Activated effector memory CD4-positive, alpha-beta T cell treated with Interleukin-2 at 50 U/mL for 16 hours (primary cell): ENCODE results near the gene CGNL1.

Experiments used
- DNase-seq: peaks from one replicate; pipeline ENCODE4 v3.0.0-alpha.2; 2020

Gene CGNL1

DNA sequence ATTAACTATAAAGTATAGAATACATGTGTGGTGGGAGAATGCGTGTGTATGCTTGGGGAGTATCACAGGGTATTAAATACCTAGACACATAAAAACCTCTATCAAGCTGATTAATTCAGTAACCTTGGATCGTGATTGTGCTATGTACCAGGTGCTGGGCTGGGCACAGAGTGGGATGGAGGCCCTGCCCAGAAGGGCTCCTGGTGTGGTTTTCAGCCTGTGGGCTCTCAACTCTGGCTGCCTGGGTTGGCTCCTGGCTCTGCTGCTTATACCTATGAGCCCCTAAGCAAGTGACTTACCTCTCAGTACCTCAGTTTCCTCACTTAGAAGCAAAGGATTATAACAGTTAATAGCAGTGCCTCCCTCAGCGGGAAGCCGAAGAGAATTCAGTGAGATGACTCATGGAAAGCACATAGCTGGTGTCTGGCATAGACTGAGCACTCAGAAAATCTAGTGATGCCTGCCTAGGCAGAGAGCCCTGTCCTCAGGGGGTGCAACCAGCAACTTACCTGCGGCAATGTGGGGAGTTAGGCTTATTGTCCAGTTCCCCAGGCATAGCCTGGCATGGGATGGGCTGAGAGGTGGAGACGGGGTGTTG, 124.8 kb downstream of the CGNL1 start:
- DNase-seq, result no peak

GRCh38 chr15:57502116-57502515, 125.8 kb downstream of the CGNL1 start:
- DNase-seq, result no peak

GRCh38 chr15:57503051-57503702, 126.9 kb downstream of the CGNL1 start:
- DNase-seq, result no peak

DNA sequence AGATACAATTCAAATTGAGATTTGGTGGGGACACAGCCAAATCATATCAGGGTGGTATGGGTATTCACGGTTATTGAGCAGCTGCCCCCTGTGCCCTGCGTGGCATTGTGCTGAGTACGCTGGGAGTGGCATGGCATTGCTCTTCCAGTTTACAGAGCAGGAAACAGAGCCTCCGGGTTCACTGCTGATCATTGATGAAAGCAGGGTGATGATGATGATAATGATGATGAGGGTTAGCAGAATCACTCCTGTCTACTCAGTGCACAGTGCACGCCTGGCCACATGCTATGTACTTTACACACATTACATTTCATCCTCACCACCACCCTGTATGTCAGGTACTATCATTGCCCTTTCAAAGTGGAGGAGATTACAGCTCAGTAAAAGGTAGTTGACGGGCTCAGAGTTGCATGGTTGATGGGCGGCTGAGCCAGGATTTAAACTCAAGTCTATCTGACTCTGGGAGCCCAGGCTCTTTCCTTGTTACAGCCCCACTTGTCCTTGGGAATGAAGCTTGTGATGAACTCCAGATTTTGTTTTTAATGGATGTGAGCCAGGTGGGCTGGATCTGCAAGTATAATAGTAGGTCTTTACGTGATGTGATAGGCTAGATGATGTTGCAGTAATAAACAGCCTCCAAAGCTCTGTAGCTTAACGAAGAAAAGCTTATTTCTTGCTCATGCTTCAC, 127.8 kb downstream of the CGNL1 start:
- DNase-seq, result no peak

GRCh38 chr15:57504599-57504940, 128.3 kb downstream of the CGNL1 start:
- DNase-seq, result no peak

DNA sequence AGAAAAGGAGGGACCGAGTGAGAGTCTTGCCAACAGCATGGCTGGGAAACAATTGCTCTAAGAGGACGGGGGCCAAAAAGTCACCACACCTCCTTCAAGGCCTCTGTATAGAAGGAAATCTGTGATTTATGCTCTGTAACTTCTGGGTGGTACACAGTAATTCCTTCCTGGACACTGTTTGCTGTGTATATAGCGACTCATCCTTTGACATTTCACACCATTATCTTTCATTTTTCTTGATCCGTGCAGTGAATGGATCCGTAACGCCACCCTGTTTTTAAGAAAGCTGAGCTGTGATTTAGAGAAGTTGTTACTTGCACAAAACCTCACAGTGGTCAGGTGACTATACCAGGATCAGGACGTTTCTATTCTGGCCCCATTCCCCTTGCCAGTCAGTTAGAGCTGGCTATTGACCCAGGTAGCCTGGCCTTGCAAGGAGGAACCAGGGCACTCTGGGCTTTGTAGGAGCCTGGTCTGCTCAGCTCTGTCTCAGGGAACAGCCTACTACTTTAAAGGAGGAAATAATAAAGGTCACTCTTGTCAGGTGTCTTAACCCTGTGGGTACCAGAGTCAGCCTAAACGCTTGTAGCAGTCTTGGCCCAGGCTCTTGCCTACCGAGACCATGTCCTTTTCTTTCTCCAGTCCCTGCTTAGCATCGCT, 128.9 kb downstream of the CGNL1 start:
- DNase-seq, result no peak

DNA sequence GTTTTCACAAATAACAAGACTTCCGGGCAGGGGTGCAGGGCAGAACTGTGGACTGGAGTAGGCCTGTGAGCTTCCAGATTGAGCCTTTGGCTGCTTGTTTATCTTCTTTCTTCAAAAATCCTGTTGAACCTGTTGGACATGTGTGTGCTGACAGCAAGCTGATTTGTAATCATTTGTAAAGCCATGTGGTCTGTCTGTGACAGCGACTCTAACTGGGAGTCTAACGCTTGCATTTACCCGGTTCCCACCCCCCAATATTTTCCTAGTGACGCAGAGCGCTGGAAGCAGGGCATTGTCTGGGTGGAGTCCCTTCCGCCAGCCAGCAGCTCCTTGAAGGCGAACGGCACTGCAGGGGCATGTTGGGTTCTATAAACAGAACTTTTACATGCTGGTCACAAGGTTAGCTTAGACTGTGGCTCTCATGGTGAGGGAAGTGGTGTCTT, 129.7 kb downstream of the CGNL1 start:
- no peak for DNase-seq

DNA sequence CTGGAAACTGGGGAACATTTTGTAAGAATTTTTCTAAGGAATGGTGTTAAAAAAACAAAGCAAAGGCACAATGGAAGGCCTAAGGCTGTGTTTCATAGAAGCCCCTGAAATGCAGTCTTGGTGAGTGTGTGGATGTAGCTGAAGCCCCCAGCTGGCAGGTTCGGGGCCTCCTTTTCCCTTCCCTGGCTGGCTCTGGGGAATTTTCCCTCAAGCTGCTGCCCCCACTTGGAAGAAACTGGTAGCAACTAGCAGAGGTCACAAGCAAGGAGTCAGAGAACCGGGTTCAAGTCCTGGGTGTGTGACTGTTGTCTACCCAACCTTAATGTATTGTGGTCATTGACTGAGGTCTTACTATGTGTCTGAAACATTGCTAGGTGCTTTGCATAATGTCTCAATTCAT, 130.1 kb downstream of the CGNL1 start:
- no peak for DNase-seq

- no peak for DNase-seq
These were observed 130.8 kb downstream of the CGNL1 start for GRCh38 chr15:57507111-57507510.

DNA sequence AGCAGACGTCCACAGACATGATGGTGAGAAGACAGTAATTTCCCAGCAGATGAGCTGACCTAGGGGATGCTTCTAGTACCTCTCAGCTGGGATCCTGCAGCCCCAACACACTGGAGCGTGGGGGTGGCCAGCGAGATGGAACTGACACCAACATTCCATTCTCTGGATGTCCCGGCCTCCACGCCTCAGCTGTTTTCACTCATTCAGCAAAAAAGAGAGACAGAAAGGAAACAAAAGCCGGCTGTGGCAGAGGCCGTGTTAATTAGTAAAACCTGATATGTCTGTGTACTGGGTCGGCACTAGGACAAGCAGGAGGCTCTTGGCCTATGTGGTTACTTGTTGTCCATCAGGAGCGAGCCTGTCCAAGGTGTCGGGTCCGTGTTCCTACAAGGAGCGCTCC, 132.8 kb downstream of the CGNL1 start:
- no peak for DNase-seq

DNA sequence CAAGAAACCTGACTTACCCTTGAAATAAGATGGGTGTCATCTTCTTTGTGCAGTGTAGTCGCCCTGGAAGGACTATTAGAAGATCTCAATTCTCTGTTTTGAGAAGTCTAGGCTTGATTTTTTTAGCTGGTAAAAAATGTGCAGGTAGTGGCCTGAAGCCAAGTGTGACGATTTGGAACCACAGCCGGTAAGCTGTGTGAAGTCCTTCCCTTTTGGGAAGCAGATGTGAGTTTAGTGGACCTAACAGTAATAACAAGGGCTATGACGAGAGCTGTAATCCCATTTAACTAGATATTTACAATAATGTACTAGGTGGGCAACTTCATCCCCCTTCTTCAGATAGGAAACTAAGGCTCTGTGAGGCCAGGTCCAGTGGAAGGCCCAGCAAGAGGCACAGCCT, 133.7 kb downstream of the CGNL1 start:
- no peak for DNase-seq

- no peak for DNase-seq
These were observed 134.3 kb downstream of the CGNL1 start for GRCh38 chr15:57510647-57511046.

GRCh38 chr15:57516327-57517029, 140.2 kb downstream of the CGNL1 start:
- no peak for DNase-seq

DNA sequence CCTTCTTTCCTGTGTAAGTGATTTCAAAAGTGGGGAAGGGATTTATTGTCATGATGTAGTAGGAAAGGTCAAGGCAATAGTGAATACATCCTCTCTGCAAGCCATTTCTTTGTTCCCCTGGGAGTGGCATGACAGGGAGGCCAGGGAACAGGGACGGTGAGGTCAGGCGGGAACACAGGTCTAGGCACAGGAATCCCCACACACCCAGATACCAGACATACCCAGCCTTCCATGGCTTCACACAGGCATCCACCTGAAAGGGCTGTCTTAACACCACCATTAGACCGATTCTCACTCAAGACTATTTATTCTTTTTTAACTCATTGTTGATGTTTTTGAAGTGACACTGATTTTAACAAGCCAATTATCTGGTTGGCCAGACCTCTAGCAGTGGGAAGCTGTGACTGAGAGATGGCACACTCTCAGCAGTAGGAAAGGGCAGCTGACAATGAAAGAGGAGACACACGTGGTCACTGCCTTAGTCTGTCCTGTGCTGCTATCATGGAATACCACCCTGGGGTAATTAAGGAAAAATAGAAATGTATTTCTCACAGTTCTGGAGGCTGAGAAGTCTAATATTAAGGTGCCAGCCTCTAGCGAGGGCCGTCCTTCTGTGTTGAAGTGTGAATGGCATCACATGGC, 140.8 kb downstream of the CGNL1 start:
- DNase-seq, result no peak

- no peak for DNase-seq
These were observed 142.6 kb downstream of the CGNL1 start for GRCh38 chr15:57518779-57519405.

- DNase-seq, result no peak
These were observed 143.5 kb downstream of the CGNL1 start for GRCh38 chr15:57519806-57520205.

DNA sequence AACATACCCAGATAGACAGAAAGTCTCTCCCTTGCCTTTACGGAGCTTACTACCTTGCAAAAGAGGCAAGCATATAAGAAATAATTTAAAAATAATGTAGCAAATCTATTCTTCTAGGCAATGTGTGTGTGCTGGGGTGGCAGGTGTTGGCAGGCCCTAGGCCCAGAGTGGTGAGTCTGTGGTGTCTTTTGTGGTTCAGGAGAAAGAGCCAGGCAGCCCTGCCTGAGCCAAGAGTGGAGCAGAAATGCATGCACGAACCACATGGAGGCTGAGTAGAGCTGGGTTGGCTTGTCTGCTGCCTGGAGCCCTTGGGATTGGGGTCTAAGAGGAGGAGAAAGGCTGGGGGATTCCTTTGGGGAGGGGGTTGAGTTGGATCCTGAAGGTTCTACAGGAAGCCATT, 145.2 kb downstream of the CGNL1 start:
- no peak for DNase-seq

GRCh38 chr15:57522148-57522547, 145.8 kb downstream of the CGNL1 start:
- no peak for DNase-seq

- DNase-seq, result no peak
These were observed 149.3 kb downstream of the CGNL1 start for GRCh38 chr15:57525581-57525980.

DNA sequence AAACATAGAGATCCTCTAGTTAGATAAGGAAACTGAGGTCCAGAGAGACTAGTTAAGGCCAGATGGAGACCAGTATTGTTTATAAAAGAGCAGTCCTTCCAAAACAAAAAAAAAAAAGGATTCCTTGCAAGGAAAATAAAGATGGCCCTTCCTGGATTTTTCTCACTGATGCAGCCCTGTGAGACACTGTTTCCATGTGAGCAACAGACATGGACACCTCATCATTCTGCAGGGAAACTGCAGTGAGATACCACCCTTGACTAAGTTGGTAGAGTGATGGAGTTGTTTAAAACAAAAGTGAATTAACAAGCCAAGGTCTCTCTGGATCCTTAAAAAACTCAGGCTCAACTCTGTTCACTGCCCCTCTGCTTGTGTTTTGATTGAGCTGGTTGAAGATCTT, 149.8 kb downstream of the CGNL1 start:
- DNase-seq, result no peak

DNA sequence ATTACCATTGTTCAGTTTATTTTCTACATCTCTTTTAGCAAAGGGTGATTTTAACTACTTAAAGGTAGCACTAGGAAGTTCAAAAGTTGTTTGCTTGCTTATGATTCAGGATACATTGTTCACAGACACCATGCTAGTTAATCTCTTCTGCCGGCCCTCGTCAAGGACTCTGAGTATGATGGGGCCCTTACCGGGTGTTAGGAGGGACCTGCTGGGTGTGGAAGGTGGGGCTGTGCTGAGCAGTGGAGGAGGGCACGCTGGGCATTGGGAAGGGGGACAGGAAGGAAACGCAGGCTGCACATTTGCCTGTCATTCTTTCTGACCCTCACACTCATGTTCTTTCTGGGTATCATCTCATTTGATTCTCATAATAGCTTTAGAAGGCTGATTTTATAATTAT, 150.3 kb downstream of the CGNL1 start:
- no peak for DNase-seq

DNA sequence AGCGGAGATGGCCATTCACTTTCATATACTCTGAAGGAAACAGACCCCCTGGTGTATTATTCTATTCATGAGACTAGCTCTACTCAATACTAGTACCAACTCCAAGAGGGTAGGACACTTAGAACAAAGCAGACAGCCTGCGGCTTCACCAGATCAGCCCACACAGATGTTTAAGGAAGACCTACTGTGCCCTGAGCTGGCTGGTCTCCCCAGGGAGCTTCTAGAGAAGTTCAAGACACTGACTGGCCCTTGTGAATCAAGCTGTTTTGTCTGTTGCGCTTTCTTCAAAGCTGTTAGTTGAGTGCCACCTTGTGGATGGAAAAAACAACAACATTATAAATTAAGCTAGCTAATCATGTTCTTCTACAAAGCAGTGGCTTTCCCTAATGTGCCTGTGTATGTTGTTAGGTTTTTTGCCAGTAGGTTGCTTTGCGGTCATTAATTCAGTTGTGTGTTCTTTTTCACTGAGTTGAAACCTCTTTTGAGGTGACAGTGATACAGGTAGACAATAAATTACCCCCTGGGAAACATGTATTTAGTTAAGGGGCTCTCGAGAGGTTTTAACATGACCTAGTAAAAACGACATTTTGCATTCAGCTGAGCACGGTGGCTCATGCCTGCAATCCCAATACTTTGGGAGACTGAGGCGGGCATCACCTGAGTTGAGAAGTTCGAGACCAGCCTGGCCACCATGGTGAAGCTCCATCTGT, 151.2 kb downstream of the CGNL1 start:
- no peak for DNase-seq
